T47D (cell line): ENCODE results near the gene CFAP70.
"Not testable (repeated sequence)": the region's sequence is repeated elsewhere in the genome, so short reads cannot be mapped to it uniquely, and the experiment has no call there.

Source experiments
- DNase-seq, 2 experiments: peaks; one replicate each; pipeline versions ENCODE4 v3.0.0 to v3.0.0-alpha.2; 2011 to 2012; ENCODE audit warnings: low read depth in 1 of 2, low spot score in 1 of 2
- JUND ChIP-seq: IDR thresholded peaks from 2 replicates; pipeline ENCODE4 v1.6.1; 2012; ENCODE audit warnings: low read depth
- in situ Hi-C: cut with HindIII; loops from 2 replicates; pipeline ENCODE4 v1.10.0; 2016; ENCODE audit warnings: low sequenced_read_pairs, low pct_unique_long_range_greater_than_20kb

CFAP70 gene

DNA sequence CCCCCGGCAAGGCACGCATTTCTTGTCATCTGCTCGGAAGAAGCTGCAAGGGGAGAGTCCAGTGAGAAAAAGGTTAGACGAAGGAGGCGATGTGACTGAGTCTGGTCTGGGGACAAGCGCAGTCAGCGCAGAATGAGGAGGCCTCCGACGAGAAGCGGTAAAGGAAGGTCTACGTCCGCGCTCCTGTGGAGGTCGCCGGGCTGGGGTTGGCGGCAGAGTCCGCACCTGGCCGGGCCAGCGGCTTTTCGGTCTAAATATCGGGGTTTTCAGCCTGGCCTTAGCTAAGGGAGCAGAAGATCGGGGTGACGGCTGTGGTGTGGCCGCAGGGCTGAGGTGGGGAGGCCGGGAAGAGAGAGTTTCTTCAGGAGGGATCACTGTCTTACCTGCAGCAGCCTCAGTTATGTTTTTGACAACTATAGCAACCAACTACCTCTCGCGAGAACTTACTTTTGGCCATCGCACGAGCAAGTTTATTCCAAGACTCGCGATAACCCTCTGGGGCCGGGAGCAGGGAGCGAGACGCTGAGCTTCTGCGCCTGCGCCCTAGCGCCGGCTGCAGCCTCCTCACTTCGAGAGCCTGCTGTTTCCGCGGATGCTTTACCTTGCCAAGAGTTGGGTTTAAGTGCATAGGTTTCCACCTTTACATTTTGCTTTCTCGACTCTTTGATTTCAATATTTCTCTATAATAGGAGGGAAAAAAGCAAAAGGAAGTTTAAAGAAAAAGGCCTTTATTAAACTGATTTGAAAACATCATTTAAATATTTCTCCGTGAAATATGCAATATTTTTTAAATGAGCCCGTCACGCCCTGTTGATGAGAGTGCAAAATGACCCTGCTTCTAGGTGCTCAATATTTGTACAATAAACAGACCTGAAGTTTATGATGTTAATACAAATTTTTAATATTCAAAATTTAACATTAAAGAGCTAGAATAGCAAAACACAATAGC is at the start of gene CFAP70:
CFAP70 (minus strand) TSS at position 534 of the 949 bp plus-strand sequence. CDS start 4,068 bp downstream, outside the sequence.
- TF ChIP-seq JUND = no peak
- DNase-seq = peak; percentile 96 to 99
- in situ Hi-C loops = no loop called here

DNA sequence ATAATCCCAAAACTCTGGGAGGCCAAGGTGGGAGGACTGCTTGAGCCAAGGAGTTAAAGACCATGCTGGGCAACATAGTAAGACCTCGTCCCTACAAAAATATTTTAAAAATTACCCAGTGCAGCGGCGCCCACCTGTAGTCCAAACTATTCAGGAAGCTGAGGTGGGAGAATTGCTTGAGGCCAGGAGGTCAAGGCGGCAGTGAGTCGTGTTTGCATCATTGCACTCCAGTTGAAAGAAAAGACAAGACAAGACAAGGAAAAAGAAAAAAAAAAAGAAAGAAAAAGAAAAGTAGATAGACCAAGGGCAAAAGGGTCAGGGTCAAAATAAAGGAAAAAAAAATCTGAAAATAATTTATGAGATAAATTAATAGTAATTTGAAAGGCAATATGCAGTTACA is 49.4 kb upstream of the CFAP70 start:
- DNase-seq = no peak
- TF ChIP-seq JUND = no peak
- in situ Hi-C loops = no loop called here

DNA sequence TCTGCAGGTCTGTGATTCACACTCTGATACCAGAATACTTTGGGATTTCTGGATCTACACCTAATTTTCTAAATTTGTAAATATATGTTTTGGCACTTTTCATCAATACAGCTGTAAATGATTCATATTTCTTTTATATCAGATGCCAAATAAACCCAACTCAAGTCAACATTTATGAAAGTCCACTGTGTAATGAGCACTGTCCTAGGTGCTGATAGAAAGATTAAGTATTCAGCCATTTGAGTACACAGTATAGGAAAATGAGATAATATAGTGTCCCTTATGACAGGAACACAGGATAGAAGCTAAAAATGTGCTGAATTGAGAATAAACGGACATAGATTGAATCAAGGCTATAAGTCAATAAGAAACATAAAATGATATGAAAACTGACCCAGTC is 48.8 kb upstream of the CFAP70 start:
- in situ Hi-C loops = no loop called here
- DNase-seq = peak in 1 of 2 experiments; percentile 7
- no peak for TF ChIP-seq JUND

DNA sequence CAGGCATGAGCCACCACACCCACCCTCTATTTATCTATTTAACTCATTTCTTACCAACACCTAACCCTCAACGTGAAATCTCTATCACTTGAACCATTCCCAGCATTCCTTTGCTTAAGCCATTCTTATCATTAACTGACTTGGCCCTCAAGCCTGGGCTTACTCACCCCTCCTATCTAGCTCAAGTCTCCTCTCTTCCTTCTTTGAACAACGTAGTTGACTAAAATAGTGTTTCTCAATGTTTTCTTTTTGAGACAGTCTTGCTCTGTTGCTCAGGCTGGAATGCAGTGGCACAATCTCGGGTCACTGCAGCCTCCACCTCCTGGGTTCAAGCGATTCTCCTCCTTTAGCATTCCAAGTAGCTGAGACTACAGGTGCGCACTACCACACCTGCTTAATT is 48.2 kb upstream of the CFAP70 start:
- in situ Hi-C loops = no loop called here
- no peak for DNase-seq
- no peak for TF ChIP-seq JUND

DNA sequence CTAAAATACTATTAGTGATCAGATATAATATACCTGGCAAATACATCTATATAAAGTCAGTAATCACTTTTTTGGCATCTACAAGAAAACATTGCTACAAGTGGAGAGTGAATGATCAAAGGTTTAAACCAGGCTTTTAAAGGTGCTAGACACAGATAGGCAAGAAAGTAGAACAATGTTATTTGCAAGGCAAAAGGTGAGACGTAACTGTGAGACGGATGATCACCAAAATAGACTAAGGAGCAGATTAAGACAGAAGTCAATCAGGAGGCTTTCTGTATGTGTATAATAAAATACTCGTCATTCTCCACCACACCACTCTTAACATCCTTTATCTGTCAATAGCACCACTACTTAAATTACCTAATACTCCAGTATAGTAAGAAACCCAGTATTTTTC is 46.9 kb upstream of the CFAP70 start:
- DNase-seq = no peak
- TF ChIP-seq JUND = no peak
- in situ Hi-C loops = no loop called here

DNA sequence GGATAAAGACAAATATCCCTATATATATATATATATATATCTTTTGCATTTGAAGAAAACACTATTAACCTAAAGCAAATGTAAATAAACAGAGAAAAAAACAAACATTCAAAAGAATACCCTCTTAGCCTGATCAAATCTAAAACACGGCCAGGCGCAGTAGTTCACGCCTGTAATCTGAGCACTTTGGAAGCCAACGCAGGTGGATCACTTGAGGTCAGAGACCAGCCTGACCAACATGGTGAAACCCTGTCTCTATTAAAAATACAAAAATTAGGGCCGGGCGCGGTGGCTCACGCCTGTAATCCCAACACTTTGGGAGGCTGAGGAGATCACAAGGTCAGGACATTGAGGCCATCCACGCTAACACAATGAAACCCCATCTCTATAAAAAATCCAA is 46.0 kb upstream of the CFAP70 start:
- no peak for TF ChIP-seq JUND
- DNase-seq = no peak
- in situ Hi-C loops = no loop called here

DNA sequence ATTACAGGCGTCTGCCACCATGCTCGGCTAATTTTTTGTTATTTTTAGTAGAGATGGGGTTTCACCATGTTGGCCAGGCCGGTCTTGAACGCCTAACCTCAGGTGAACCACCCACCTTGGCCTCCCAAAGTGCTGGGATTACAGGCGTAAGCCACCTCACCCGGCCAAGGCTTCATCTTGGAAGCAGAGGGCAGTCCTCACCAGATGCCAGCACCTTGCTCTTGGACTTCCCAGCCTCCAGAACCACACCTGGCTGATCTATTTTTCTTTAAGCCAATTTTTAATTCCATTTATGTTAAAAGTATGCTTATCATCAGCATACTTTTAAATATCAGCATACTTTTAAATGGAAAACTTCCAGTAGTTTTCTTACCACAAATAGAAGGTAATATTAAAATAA is 43.0 kb upstream of the CFAP70 start:
- in situ Hi-C loops = no loop called here
- TF ChIP-seq JUND = no peak
- no peak for DNase-seq

DNA sequence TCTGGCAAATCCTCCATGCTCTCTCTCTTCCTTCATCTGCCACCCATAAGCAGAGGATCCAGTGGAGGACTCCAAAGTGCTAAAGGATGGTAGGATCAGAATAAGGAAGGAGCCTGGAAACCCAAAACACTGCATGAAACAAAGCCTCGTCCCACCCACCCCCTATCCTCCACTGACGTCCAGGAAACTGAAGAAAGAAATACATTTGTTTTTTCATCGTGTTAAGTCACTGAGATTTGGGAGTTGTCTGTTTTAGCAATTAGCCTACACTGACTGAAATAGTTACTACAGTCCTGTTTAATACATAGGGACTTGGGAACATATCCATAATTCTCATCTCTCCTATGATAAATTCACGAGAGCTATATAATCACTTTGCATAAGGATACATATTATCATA is 40.4 kb upstream of the CFAP70 start:
- no peak for TF ChIP-seq JUND
- in situ Hi-C loops = no loop called here
- no peak for DNase-seq

DNA sequence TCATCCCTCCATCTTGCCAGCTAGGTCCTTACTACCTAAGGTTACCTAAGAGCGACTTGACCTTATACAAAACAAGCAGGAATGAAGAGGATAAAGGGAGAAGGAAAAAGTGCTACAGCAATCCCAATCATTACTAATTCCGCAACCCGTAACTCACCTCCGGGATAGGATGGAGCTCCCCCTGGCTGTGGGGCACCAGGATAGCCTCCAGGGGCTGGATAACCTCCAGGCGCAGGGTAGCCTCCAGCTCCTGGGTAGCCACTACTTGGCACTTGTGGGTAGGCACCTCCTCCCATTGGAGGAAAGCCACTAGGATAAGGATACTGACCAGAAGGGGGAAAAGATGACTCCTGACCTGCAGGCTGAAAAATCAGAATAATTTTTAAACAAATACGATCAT is 39.4 kb upstream of the CFAP70 start:
- in situ Hi-C loops = no loop called here
- TF ChIP-seq JUND = no peak
- peak in 1 of 2 experiments; percentile 15 for DNase-seq

DNA sequence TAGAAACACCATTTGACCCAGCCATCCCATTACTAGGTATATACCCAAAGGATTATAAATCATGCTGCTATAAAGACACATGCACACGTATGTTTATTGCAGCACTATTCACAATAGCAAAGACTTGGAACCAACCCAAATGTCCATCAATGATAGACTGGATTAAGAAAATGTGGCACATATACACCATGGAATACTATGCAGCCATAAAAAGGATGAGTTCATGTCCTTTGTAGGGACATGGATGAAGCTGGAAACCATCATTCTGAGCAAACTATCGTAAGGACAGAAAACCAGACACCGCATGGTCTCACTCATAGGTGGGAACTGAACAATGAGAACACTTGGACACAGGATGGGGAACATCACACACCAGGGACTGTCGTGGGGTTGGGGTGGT is 35.7 kb upstream of the CFAP70 start:
- in situ Hi-C loops, DNase-seq: not testable (repeated sequence)

DNA sequence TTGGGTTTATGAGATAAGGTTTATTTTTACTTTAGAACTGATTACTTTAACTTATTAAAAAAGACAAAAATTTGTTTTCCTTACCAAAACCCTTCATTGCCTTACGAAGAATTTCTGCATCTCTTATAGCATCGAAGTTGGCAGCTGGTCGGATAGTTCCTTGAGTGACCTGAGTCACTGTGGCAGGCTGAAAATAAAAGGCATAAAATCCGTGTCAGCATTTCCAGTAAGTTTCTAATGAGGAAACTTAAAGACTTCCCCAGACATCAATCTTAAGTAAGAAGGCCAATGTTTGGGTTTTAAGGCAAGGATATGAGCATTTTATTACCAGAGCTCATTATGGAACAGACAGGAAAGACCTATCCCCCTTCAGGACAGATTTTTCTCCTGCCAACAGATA is 29.6 kb upstream of the CFAP70 start:
- DNase-seq = no peak
- no peak for TF ChIP-seq JUND
- in situ Hi-C loops = no loop called here

DNA sequence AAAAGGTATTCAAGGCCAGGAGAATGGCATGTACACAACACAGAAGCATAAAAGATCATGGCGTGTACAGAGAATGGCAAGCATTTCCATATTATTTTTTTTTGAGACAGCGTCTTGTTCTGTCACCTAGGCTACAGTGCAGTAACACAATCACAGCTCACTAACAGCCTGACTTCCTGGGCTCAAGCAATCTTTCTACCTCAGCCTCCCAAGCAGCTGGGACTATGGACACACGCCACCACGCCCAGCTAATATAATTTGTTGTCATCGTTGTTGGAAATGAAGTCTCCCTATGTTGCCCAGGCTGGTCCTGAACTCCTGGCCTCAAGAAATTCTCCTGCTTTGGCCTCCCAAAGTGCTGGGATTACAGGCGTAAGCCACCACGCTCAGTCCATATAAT is 27.9 kb upstream of the CFAP70 start:
- in situ Hi-C loops = no loop called here
- no peak for TF ChIP-seq JUND
- no peak for DNase-seq

DNA sequence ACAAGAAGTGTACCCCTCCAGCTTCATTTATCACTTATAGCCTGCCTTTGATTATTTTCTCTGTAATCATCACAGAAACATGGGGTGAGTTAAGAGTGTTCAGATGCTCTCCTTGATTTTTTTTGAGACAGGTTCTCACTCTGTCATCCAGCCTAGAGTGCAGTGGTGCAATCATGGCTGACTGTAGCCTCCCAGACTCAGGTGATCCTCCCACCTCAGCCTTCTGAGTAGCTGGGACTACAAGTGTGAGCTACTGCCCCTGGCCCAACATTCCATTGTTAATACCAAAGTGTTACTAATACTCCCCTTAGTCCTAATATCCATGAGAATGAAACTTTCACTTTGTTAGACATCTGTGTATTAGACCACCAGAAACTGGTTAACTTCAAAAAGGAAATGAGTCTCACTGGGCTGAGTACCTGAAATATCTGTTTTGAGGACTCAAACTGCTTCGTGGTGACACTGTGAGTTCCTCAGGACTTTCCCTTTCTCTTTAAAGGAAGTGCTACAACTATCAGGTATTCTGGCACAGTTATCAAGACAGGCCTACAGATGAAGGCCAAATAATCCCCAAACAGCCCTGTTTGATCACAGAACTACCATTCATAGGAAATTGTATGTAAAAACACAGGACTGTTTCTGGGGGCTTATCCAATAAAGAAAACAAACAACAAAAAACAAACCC is 20.5 kb upstream of the CFAP70 start:
- DNase-seq = no peak
- in situ Hi-C loops = no loop called here
- TF ChIP-seq JUND = no peak

DNA sequence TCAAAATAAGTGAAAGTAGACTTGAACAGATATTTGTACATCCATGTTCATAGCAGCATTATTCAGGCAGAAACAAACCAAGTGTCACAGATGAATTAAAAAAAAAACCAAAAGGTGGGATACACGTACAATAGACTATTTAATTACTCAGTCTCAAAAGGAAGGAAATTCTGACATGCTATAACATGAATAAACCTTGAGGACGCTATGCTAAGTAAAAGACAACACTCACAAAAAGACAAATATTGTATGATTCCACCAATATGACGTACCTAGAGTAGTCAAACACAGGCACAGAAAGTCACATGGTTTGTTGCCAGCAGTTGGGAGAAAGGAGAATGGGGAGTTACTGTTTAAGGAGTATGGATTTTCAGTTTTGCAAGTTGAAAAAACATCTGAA is 18.0 kb upstream of the CFAP70 start:
- no peak for DNase-seq
- no peak for TF ChIP-seq JUND
- in situ Hi-C loops = no loop called here
